GM11168 (cell line): Measurements from ENCODE around the gene CTSG.
"Not testable (repeated sequence)": the region's sequence is repeated elsewhere in the genome, so short reads cannot be mapped to it uniquely, and the experiment has no call there.

Source experiments
- in situ Hi-C: fragments of 300-500 bp; cut with MboI; formaldehyde crosslinking; loops from one replicate; pipeline ENCODE4 v1.12.0; 2022; ENCODE audit warnings: low sequenced_read_pairs; ENCODE audit not compliant: unreplicated experiment

Gene CTSG

GRCh38 chr14:24556756-24557155 lies 19.3 kb downstream of the CTSG start:
- in situ Hi-C loops = no loop called here

- in situ Hi-C loops = not testable (repeated sequence)
Measured at GRCh38 chr14:24549064-24549463, 27.0 kb downstream of the CTSG start.

- in situ Hi-C loops = no loop called here
Measured at GRCh38 chr14:24542346-24542936, 33.6 kb downstream of the CTSG start.

GRCh38 chr14:24535737-24536136 lies 40.3 kb downstream of the CTSG start:
- in situ Hi-C loops = no loop called here

GRCh38 chr14:24534286-24534685 lies 41.8 kb downstream of the CTSG start:
- in situ Hi-C loops = no loop called here

GRCh38 chr14:24525877-24526620 lies 50.0 kb downstream of the CTSG start:
- in situ Hi-C loops = not testable (repeated sequence)
